Measurements from ENCODE around the gene SPDYE3.

SPDYE3 gene

GRCh38 chr7:100370746-100371145 is 63.2 kb downstream of the SPDYE3 start:
- no peak for DNase-seq (ENCODE audit: low spot score)

- DNase-seq (ENCODE audit: low spot score): no peak
Observed at GRCh38 chr7:100371561-100372171, 64.2 kb downstream of the SPDYE3 start.
